Mucosa of gallbladder (tissue), 1 donor: ENCODE measurements around the gene ASB8. TPM values are rescaled to one million over a fixed set of nuclear protein-coding genes. Genes with fewer than 3 reads are reported as not detected.
A peak's percentile ranks its signal among the peaks of the same experiment; 100 is the strongest.

Source experiments
- DNase-seq: peaks from one replicate; pipeline ENCODE4 v3.0.0-alpha.2; 2020; ENCODE audit warnings: low spot score
- total RNA-seq: library from RNA; stranded (reverse); gene quantifications from one replicate; pipeline ENCODE4 v1.2.1, GENCODE V29; 2021
- donor health status: DM: no; HTN: no; CAD: no.

The ASB8 gene
- total RNA-seq: 39.5 TPM

- peak; percentile 99 for DNase-seq
These were observed at the start of gene ASB8 for GRCh38 chr12:48157018-48157888. TSS of gene ASB8 (minus strand) at chr12:48157515. CDS start at chr12:48153496, 4,019 bp downstream.

- DNase-seq: no peak
These were observed 45.9 kb upstream of the ASB8 start, which contains the start of gene OR10AD1 for GRCh38 chr12:48203192-48203591. TSS of gene OR10AD1 (minus strand) at chr12:48203292. CDS start at chr12:48203292, 0 bp downstream.

- DNase-seq: no peak
These were observed 45.5 kb upstream of the ASB8 start for GRCh38 chr12:48202766-48203165.

- DNase-seq: no peak
These were observed 44.2 kb upstream of the ASB8 start for GRCh38 chr12:48201516-48201915.

GRCh38 chr12:48201091-48201490, 43.8 kb upstream of the ASB8 start:
- no peak for DNase-seq

- no peak for DNase-seq
These were observed 42.5 kb upstream of the ASB8 start for GRCh38 chr12:48199774-48200221.

GRCh38 chr12:48198985-48199384, 41.7 kb upstream of the ASB8 start:
- DNase-seq: no peak

- peak; percentile 34 for DNase-seq
These were observed 41.3 kb upstream of the ASB8 start for GRCh38 chr12:48198672-48198971.

GRCh38 chr12:48197971-48198671, 40.8 kb upstream of the ASB8 start:
- peak; percentile 97 for DNase-seq

GRCh38 chr12:48197549-48197970, 40.2 kb upstream of the ASB8 start:
- DNase-seq: peak; percentile 44

- no peak for DNase-seq
These were observed 37.5 kb upstream of the ASB8 start for GRCh38 chr12:48194799-48195201.

GRCh38 chr12:48193623-48194022, 36.3 kb upstream of the ASB8 start:
- DNase-seq: no peak

GRCh38 chr12:48192861-48193260, 35.5 kb upstream of the ASB8 start:
- DNase-seq: no peak

GRCh38 chr12:48191096-48191495, 33.8 kb upstream of the ASB8 start:
- no peak for DNase-seq

- peak; percentile 78 for DNase-seq
These were observed 32.2 kb upstream of the ASB8 start for GRCh38 chr12:48189331-48190125.

GRCh38 chr12:48187916-48188695, 30.8 kb upstream of the ASB8 start:
- DNase-seq: no peak

- DNase-seq: no peak
These were observed 28.0 kb upstream of the ASB8 start for GRCh38 chr12:48185181-48185919.

- no peak for DNase-seq
These were observed 27.2 kb upstream of the ASB8 start for GRCh38 chr12:48184549-48184922.

- no peak for DNase-seq
These were observed 26.7 kb upstream of the ASB8 start for GRCh38 chr12:48183876-48184548.
